ENCODE results near the gene GABBR2.

GABBR2 gene

DNA sequence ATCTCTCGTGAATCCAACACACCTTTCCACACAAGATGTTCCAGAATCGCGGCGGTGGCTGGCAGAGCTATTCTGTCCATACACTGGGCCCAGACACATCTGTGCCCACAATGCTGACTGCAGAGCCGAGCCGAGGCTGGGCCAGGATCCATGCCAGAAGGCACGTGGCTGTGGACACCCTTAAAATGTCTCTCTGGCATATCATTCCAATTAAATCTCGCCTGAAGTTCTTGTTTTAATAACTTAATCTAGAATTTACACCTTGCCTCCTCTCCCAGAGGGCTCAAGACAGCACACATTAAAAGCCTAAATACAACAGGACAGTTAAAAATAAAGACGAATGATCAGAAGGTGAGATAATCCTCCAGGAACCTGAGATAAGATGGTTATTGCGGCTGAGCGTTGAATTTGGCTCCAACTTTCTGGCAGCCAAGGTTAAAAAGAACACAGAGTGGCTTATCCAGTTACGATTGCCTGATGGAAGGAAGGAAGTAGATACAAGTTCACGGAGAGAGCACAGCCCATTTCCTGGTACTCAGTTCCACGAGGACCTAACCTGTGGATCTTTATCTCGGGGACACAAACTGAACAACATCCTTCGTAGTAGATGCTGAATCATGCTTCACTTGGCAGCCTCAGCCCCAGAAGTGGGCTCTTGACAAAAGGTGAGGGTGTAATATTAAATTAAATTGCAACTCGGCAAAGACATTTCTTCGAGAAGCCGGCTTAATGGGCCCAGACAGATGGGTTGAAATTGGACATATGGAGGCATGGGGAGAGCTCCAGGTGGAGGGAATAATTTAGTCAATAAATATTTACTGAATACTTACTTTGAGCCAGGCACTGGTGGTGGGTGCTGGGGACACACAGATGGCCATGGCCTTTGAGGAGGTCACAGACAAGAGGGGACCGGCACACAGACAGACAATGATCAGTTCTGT, 367.3 kb downstream of the GABBR2 start:
- DNase-seq (ENCODE audit: low read depth): no peak

DNA sequence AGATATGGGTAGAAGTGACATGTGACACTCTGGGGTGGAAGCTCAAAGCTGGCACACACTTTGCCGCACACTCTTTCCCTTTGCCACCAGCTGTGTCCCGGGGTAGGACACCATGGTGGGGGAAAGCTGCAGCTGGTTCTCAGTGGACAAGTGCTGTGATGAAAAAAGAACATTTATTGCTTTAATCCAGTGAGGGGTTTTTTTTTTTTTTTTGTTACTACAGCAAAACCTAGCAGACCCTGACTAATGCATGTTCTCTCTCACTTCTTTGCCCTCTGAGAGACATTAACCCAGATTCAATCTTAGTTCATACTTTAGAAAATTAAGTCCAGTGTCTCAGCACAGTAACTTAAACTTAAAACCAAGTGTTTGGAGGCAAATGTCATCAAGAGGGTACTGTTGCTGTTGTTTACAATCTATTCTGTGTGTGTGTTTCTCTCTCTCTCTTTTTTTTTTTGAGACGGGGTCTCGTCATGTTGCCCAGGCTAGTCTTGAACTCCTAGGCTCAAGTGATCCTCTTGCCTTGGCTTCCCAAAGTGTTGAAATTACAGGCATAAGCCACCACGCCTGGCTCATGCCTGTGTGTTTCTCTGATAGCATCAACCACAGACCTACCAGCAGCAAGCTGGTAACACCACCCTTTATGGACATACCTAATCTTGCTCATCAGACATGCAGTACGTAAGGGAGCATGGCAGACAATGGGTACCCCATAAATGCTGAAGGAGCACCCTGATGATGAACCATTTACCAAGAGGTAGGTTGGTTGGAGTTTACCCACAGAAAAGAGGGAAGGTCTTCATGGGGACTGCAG, 368.5 kb downstream of the GABBR2 start:
- DNase-seq (ENCODE audit: low read depth): no peak

GRCh38 chr9:98335661-98336060, 373.1 kb downstream of the GABBR2 start:
- DNase-seq (ENCODE audit: low read depth): no peak

DNA sequence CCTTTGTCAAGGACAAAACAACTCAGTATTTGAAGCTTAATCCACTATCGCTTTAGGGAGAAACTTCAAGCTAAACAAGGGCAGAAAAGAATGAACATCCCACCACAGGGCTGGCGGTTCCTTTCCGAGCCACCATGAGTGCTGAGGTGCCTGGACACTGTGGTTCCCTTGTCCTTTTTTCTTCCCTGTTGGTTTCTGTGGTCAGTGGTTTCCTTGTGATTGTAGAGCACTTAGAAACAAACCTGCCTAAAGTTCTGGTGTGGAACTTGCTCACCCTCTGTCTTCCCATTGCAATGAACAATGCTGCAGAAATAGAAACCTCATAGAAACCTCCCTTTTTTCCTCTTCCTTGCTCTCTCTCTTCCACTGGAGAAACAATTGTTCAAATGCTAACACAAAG, 373.9 kb downstream of the GABBR2 start:
- DNase-seq (ENCODE audit: low read depth): no peak

GRCh38 chr9:98333703-98334582, 374.8 kb downstream of the GABBR2 start:
- DNase-seq (ENCODE audit: low read depth): no peak

DNA sequence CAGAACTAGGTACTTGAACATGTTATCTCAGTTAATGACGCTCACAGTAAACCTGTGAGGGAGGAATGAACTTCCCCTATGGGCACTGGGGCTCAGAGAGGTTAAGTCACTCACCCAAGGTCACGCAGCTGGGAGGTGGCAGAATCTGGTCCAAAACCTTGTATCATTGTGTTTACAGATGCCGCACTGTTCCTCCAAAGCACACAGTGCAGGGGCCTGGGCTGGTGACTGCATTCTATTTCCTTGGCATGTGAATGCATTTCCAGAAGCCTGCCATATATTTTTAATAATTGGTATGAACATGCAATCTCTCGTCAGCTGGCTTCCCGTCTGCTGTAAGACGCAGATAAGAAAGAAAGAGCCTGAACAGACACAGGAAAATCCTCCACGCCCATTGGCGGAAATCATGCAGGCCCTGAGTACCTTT, 376.3 kb downstream of the GABBR2 start:
- no peak for DNase-seq (ENCODE audit: low read depth)

GRCh38 chr9:98331536-98332259, 377.0 kb downstream of the GABBR2 start:
- DNase-seq (ENCODE audit: low read depth): no peak

GRCh38 chr9:98330831-98331230, 377.9 kb downstream of the GABBR2 start:
- DNase-seq (ENCODE audit: low read depth): no peak

DNA sequence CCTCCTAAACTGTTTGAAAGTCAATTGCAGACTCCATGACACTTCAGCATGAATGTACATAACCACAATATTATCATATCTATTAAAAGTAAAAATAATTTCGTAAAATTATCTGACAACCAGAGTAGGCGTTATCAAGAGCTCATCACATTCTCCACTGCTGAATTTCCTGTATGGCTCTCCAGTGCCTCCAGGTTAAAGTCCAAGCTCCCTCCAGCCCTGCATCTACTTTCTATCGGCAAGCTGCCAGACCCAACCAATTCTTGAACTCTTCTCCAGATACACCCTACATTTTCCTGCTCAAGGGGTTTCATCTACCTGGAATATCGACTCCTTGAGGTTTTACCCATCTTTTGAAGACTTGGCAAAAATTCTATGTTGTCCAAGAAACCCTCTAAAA, 378.8 kb downstream of the GABBR2 start:
- no peak for DNase-seq (ENCODE audit: low read depth)

DNA sequence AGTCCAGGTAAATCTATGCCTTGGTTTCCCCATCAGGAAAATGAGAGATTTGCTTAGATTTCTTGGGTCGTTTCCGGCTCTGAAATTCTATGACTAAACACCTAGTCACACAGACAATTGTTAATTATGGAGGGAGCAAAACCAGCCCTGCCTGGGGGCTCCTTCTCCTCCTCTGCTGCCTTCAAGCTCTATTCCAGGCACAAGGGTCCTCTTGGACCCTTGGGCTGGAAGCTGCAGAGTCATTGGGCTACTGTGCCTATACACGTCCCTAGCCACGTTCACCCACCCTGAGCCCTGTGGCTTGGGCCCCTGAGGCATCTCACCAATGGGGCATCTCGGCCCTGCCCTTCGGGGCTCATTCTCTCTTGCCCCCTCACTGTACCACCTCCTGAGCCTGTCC, 379.5 kb downstream of the GABBR2 start:
- no peak for DNase-seq (ENCODE audit: low read depth)

DNA sequence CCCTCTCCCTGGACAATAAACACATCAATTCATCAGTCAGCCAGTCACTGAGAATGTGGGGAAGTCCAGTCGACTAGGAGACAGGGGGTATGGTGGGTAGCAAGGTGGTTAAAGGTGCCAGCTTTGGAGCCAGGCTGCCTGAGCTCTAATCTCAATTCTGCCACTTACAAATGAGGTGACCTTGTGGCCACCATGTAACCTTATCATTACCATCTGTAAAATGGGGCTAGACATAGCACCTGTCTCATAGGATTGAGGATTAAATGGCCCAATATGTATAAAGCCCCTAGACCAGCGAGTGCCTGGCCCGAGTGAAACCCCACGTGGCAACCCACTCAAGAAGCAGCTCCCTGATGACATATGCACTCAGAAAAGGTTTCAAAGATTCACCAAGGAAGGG, 380.0 kb downstream of the GABBR2 start:
- no peak for DNase-seq (ENCODE audit: low read depth)

DNA sequence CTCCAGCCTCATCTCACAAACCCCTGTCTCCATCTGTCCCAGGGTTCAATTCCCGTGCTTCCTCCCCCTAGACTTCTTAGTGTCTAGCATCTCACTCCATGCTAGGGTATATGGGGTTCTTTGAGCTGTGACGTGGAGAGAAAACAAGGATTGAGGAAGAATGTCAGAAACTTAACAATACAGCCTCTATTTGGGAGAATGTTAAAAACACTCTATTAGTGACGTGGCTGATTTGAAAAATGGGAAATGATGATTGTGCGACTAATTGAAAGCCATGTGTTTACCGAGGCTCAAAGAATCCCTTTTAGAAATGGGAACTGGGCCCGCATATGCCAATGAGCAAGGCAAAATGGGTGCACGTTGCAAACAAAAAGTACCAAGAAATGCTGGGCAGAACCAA, 380.6 kb downstream of the GABBR2 start:
- no peak for DNase-seq (ENCODE audit: low read depth)

DNA sequence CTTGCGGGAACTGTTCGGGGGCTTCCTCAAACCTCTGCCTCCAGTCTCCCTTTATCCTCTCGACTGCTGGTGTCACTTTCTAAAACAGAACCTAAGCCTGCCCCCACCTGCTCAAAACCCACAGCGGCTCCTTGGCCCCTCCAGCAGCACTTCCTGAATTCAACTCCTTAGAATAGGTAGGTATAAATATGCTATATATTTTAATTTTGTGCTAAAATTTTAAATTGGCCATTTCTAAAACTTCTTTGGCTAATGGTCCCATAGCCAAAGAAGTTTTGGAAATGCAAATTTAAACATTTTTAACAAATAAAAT, 381.5 kb downstream of the GABBR2 start:
- DNase-seq (ENCODE audit: low read depth): no peak

- no peak for DNase-seq (ENCODE audit: low read depth)
These were observed 382.1 kb downstream of the GABBR2 start for GRCh38 chr9:98326459-98327248.

- DNase-seq (ENCODE audit: low read depth): no peak
These were observed 383.9 kb downstream of the GABBR2 start for GRCh38 chr9:98324801-98325200.

- DNase-seq (ENCODE audit: low read depth): no peak
These were observed 385.0 kb downstream of the GABBR2 start for GRCh38 chr9:98323831-98324135.

GRCh38 chr9:98323051-98323830, 385.5 kb downstream of the GABBR2 start:
- DNase-seq (ENCODE audit: low read depth): no peak

GRCh38 chr9:98321269-98321668, 387.5 kb downstream of the GABBR2 start:
- DNase-seq (ENCODE audit: low read depth): no peak

- no peak for DNase-seq (ENCODE audit: low read depth)
These were observed 389.8 kb downstream of the GABBR2 start for GRCh38 chr9:98318834-98319478.

All from stimulated activated CD8-positive, alpha-beta memory T cell treated with anti-CD3 and anti-CD28 coated beads, Interleukin-7, amount 100 ng/mL, for 24 hours (primary cell).